HepG2 (cell line): Measurements from ENCODE around the gene KRT17.
"Not testable (repeated sequence)": the region's sequence is repeated elsewhere in the genome, so short reads cannot be mapped to it uniquely, and the experiment has no call there.

ENCODE experiments used
- CEBPB ChIP-seq: IDR thresholded peaks from 2 replicates; pipeline ENCODE4 v1.6.1; 2011; ENCODE audit warnings: low read depth, low read length, improper control_type of control experiment, borderline replicate concordance
- CTCF ChIP-seq: sonication (generic); formaldehyde crosslinking; IDR thresholded peaks from 2 replicates; pipeline ENCODE4 v1.5.0; 2020; ENCODE audit warnings: mild to moderate bottlenecking, missing genetic modification reagents, moderate library complexity
- FIP1L1 ChIP-seq: fragments of 200-400 bp; formaldehyde crosslinking; IDR thresholded peaks from 2 replicates; pipeline ENCODE4 v1.6.1; 2018; ENCODE audit warnings: low read depth, mild to moderate bottlenecking, low read length, moderate library complexity, borderline replicate concordance; ENCODE audit not compliant: insufficient read depth
- NFIB ChIP-seq: sonication (generic); formaldehyde crosslinking; IDR thresholded peaks from 2 replicates; pipeline ENCODE4 v1.9.0; 2021; ENCODE audit warnings: missing genetic modification reagents, mild to moderate bottlenecking, borderline replicate concordance
- POLR2AphosphoS5 ChIP-seq: IDR thresholded peaks from 2 replicates; pipeline ENCODE4 v1.6.1; 2012; ENCODE audit warnings: low read depth, low read length
- SKI ChIP-seq: fragments of 450-650 bp; IDR thresholded peaks from one replicate; pipeline ENCODE4 v1.6.1; 2018; ENCODE audit warnings: mild to moderate bottlenecking; ENCODE audit not compliant: partially characterized antibody
- ZNF253 ChIP-seq: sonication (generic); formaldehyde crosslinking; IDR thresholded peaks from 2 replicates; pipeline ENCODE4 v1.8.0; 2022; ENCODE audit warnings: mild to moderate bottlenecking, missing genetic modification reagents, borderline replicate concordance
- ZNF609 ChIP-seq: sonication (generic); formaldehyde crosslinking; IDR thresholded peaks from 2 replicates; pipeline ENCODE4 v1.4.0; 2020; ENCODE audit warnings: mild to moderate bottlenecking, missing genetic modification reagents, borderline replicate concordance
- ZNF776 ChIP-seq: sonication (generic); formaldehyde crosslinking; IDR thresholded peaks from 2 replicates; pipeline ENCODE4 v1.4.0; 2020; ENCODE audit warnings: mild to moderate bottlenecking, missing genetic modification reagents
- TF ChIP-seq, protein P1 (sequence below): sonication (generic); formaldehyde crosslinking; IDR thresholded peaks from 2 replicates; pipeline ENCODE4 v1.4.0; 2020; ENCODE audit warnings: mild to moderate bottlenecking, low read depth, missing genetic modification reagents
- TF ChIP-seq, protein P2 (sequence below): IDR thresholded peaks from 2 replicates; pipeline ENCODE4 v1.6.1; 2012; ENCODE audit warnings: inconsistent platforms

GRCh38 chr17:41623184-41623861 lies 1.1 kb downstream of the KRT17 start:
- TF ChIP-seq, protein P1, sequence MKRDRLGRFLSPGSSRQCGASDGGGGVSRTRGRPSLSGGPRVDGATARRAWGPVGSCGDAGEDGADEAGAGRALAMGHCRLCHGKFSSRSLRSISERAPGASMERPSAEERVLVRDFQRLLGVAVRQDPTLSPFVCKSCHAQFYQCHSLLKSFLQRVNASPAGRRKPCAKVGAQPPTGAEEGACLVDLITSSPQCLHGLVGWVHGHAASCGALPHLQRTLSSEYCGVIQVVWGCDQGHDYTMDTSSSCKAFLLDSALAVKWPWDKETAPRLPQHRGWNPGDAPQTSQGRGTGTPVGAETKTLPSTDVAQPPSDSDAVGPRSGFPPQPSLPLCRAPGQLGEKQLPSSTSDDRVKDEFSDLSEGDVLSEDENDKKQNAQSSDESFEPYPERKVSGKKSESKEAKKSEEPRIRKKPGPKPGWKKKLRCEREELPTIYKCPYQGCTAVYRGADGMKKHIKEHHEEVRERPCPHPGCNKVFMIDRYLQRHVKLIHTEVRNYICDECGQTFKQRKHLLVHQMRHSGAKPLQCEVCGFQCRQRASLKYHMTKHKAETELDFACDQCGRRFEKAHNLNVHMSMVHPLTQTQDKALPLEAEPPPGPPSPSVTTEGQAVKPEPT: not testable (repeated sequence)
- TF ChIP-seq, protein P2, sequence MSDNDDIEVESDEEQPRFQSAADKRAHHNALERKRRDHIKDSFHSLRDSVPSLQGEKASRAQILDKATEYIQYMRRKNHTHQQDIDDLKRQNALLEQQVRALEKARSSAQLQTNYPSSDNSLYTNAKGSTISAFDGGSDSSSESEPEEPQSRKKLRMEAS: not testable (repeated sequence)
- not testable (repeated sequence) for TF ChIP-seq SKI; ZNF609 (CRISPR knock-in tag); NFIB; CTCF (CRISPR knock-in tag); ZNF776 (CRISPR knock-in tag); FIP1L1; CEBPB; POLR2AphosphoS5; ZNF253 (CRISPR knock-in tag)
